ENCODE measurements around the gene CRYGS.

Gene CRYGS

DNA sequence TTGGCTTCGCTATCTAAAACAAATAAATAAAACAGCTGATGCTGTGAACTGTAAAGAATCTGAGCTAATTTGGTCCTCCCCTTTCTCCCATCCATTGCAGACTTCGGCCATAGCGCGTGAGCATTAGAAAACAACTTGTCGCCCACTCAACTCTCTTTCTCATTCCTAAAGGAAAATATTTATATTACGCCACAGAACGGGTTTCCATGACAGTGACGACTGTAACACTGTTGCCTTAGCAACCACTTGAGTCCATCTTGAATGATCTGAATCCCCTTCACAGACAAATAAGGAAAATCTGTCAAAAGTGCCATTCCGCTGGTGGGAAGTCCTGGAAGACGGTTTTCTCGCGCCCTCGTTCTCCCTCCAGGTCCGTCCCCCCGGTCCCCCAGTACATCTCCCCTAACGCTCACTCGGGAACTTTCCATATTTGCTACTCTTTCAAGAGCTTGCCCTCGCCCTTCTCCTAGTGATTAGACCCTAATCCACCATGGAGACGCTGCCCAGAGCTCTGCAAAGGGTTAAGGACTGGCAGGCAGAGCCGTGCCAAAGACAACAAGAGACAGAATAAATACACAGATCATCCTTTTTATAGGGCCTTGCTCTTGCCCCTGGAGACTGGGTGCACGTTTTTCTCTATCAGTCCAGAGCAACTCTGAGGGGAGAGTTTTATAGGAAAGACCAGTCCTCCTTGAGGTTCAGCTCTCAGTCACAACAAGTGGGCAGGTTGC, 50.5 kb downstream of the CRYGS start:
- peak; percentile 61 for DNase-seq (ENCODE audit: low spot score)

GRCh38 chr3:186492385-186492984, 51.7 kb downstream of the CRYGS start:
- no peak for DNase-seq (ENCODE audit: low spot score)

DNA sequence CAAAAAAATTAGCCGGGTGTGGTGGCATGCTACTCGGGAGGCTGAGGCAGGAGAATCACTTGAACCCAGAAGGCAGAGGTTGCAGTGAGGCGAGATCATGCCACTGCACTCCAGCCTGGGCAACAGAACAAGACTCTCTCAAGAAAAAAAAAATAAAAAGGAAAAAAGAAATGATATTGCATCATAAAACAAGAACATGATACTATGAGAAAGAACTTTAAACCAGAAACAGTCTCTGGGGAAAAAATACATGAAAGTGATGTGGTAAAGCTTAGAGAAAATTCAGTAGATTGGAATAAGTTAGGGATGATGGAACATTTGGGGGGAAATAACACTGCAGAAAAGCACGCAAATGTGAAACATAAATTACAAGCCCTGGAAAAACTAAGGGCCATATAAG, 54.7 kb downstream of the CRYGS start:
- DNase-seq (ENCODE audit: low spot score) = no peak

All from hepatic stellate cell (primary cell).